Ureter (tissue), 1 donor: ENCODE data around the gene TIPIN. TPM values are rescaled to one million over a fixed set of nuclear protein-coding genes. Genes with fewer than 3 reads are reported as not detected.
A peak's percentile ranks its signal among the peaks of the same experiment; 100 is the strongest.
"Not testable (repeated sequence)": the region's sequence is repeated elsewhere in the genome, so short reads cannot be mapped to it uniquely, and the experiment has no call there.

Experiments used
- DNase-seq: peaks from one replicate; pipeline ENCODE4 v3.0.0-alpha.2; 2020; ENCODE audit warnings: low spot score
- total RNA-seq: library from RNA; stranded (reverse); gene quantifications from one replicate; pipeline ENCODE4 v1.2.4, GENCODE V29; 2023
- donor health status: DM: yes; HTN: yes; CAD: no.

The TIPIN gene
- total RNA-seq, 1 donor from 2014 or later = 10.6 TPM

- DNase-seq = peak; percentile 99
These were observed 30.0 kb upstream of the TIPIN start, which contains the start of gene MAP2K1 for GRCh38 chr15:66386204-66387123. Gene MAP2K1 (plus strand): TSS chr15:66386912. CDS start chr15:66387348, 436 bp downstream.

DNA sequence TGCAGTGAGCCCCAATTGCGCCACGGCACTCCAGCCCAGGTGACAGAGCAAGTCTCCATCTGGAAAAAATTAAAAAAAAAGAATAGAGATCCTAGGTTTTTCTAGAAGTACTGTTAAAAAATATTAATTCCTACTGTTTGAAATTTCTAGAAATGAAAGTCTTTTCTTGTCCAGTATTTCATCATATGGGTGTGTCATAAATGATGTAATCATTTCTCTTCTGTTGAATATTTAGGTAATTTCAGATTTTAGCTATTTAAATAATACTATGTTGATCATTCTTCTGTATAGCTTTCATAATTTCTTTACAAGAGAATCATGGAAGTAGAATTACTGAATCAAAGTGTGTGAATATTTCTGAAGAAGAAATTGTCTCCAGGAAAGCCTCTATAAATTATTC lies 24.9 kb upstream of the TIPIN start:
- DNase-seq = not testable (repeated sequence)

- DNase-seq = no peak
These were observed 22.4 kb upstream of the TIPIN start for GRCh38 chr15:66378814-66379430.

DNA sequence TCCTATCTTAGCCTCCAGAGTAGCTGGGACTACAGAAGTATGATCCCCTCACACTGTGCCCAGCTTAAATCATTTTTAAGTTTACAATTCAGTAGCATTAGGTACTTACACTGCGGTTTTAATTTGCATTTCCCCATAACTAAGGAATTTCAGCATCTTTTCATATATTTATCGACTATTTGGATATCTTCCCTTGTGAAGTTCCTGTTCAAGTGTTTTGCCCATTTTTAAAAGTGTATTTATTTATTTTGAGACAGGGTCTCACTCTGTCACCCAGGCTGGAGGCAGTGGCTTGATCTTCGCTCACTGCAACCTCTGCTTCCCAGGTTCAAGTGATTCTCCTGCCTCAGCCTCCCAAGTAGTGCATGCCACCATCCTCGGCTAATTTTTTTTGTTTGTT lies 17.7 kb upstream of the TIPIN start:
- DNase-seq = no peak

GRCh38 chr15:66369773-66370651 lies 13.5 kb upstream of the TIPIN start:
- no peak for DNase-seq

GRCh38 chr15:66364944-66365528 lies 8.6 kb upstream of the TIPIN start:
- DNase-seq = no peak

DNA sequence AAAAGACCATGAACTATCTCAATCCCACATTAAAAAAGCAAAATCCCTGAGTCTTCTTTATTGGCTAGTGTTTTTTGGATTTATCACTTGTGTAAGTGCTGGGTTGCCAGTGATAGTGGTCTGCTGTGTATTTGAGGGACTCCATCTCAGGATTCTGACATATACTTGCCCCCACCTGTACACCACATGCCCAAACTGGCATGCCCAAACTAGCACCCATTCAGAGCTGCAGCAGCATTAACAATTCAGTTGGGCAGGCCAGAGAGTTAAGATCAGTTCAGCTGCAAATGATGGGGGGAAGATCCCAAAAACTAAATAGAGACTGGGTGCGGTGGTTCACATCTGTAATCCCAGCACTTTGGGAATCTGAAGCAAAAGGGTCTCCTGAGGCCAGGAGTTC lies 6.3 kb upstream of the TIPIN start:
- no peak for DNase-seq

DNA sequence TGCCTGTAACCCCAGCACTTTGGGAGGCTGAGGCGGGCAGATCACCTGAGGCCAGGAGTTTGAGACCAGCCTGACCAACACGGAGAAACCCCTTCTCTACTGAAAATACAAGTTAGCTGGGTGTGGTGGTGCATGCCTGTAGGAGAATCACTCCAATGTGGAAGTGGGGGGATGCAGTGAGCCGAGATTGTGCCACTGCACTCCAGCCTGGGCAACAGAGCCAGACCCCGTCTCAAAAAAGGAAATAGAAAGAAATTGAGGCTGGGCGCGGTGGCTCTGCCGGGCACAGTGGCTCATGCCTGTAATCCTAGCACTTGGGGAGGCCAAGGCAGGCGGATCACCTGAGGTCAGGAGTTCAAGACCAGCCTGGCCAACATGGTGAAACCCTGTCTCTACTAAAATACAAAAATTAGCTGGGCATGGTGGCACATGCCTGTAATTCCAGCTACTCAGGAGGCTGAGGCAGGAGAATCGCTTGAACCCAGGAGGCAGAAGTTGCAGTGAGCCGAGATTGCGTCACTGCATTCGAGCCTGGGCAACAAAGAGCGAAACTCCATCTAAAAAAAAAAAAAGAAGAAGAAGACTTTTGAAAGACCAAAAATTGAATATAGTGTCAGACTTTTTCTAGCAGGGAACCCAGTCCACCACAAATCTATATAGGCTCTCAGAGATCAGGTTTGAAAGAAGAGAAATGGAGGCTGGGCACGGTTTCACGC lies 5.4 kb upstream of the TIPIN start:
- DNase-seq = not testable (repeated sequence)

DNA sequence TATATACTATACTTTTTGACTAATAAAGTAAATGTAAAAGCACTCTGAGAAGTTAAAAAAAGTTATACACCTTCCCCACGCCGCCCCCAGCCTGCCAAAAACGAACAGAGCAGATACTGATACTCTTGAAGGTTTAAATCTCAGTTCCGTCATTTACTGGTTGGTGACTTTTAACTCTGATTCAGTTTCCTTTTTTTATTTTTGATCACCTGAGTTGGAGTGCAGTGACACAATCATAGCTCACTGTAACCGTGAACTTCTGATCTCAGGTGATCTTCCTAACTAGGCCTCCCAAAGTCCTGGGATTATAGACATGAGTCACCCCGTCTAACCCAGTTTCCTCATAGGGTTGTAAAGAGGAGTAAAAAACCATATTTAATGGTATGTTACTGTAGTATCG lies 3.3 kb upstream of the TIPIN start:
- no peak for DNase-seq

GRCh38 chr15:66356077-66356358 lies 467 bp downstream of the TIPIN start:
- no peak for DNase-seq

DNA sequence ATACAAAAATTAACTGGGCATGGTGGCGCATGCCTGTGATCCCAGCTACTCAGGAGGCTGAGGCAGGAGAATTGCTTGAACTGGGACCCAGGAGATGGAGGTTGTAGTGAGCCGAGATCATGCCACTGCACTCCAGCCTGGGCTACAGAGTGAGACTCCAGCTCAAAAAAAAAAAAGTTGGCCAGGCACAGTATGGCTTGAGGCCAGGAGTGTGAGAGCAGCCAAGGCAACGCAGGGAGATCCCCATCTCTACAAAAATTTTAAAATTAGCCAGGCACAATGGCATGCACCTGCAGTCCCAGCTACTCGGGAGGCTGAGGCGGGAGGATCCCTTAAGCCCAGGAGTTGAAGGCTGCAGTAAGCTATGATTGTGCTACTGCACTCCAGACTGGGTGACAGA lies 8.0 kb downstream of the TIPIN start:
- not testable (repeated sequence) for DNase-seq

DNA sequence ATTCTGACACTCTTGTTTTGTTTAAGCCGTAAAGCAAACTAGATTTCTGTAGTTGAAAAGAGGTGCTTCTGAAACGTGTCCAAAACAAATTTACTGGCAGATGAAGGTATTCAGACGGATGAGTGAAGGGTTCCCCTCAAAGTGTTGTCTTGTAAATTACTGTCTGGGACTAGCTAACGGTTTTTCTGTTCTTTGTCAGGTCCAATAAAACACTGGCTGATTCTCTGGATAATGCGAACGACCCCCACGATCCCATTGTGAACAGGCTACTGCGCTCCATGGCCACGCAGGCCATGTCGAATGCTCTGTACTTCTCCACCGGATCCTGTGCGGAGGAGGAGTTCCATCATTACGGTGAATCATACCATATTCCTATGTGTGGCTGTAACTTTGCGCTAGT lies 27.7 kb downstream of the TIPIN start:
- DNase-seq = no peak

GRCh38 chr15:66327736-66328135 lies 28.7 kb downstream of the TIPIN start:
- no peak for DNase-seq

DNA sequence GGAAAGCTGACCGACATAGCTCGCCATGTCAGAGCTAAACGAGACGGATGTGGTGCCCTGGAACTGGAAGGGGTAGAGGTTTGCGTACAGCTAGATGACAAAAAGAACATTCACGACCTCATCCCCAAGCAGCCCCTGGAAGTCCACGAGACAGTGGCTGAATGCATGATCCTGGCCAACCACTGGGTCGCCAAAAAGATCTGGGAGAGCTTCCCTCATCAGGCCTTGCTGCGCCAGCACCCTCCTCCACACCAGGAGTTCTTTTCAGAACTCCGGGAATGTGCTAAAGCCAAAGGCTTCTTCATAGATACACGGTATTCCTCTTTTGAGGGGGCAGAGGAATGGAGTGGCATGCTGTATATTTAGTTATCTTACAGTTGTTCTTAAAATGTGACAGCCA lies 30.4 kb downstream of the TIPIN start:
- DNase-seq = no peak

DNA sequence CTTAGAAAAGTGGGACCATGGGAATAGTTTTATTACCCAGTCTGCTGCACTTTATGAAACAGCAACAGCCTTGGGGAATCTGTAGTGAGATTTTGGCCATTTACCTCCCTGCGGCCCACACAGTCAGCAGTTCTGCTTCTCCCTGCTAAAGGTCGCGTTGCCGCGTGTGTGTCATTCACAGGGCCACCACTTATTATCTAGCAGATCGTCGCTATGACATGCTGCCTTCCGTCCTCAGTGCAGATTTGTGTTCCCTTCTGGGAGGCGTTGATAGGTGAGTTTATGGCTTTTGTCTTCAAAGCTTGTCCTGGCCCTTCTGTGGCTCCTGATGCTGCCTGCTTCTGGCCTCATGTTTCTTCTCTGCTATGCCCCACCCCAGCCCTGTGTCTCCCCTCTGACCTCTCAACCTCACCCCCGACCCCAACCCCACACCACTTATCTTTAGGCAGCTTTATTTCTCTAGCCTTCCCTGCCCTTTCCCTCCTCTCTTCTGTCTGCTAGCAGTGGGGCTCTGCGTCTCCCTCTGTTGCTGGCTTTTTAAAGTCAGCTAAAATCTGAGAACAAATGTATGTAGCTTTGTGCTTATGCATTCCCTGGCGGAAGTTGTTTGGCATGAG lies 33.1 kb downstream of the TIPIN start:
- no peak for DNase-seq

- no peak for DNase-seq
These were observed 44.3 kb downstream of the TIPIN start for GRCh38 chr15:66312144-66312543.

DNA sequence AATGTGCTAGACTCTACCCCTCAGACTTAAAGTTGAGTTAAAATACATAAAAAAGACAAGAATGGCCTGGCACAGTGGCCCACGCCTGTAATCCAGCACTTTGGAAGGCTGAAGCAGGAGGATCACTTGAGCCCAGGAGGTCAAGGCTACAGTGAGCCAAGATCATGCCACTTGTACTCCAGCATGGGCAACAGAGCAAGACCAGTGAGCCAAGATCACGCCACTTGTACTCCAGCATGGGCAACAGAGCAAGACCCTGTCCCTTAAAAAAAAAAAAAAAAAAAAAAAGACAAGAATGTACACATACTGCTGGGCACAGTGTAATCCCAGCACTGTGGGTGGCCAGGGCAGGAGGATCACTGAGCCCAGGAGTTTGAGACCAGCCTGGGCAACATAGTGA lies 45.7 kb downstream of the TIPIN start:
- no peak for DNase-seq

DNA sequence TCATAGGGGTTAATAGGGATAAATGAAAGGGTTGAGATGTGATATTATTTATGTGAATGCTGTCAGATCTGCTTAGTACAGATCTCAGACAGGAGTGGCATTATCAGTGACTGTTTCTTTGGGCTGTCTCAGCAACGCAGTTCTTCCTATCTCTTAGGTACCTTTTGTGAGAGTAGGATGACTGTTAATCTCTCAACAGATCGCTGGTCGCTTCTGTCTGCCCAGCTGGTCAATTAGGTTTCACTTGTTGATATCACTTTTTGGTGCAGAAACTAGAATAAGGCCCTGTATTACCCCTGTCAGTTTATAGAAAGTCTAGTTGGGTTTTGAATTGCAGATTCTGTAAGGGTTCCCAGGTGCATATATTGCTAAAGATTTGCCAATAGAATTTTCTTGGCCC lies 46.7 kb downstream of the TIPIN start:
- DNase-seq = no peak

GRCh38 chr15:66308531-66308930 lies 48.0 kb downstream of the TIPIN start:
- no peak for DNase-seq

DNA sequence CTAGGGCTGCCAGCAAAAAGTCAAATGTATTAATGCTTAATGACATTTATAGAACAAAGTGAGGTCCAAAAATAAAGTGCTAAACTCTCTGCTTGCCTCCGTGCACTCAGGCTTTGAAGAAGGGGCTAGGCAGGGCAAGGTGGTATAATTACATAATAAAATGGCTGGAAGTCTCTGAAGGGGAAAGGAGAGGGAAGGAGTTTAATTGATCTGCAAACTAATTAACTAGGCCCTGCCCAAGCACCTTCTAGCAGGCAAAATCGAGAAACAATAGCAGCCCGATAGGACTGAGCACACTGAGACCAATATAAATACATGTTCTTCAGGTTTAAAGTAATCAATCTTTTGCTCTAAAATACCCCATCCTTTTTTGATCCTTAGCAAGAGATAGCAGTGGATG lies 50.1 kb downstream of the TIPIN start:
- DNase-seq = no peak

DNA sequence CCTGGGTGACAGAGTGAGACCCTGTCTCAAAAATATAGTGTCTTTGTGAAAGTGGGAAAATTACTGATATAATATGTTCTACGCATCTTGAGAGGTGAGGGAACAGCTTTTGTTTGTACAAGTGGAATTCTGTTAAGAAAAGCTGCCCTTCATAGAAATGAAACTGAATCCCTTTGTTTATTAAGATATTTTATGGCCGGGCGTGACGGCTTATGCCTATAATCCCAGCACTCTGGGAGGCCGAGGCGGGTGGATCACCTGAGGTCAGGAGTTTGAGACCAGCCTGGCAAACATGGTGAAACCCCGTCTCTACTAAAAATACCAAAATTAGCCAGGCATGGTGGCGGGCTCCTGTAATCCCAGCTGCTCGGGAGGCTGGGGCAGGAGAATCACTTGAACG lies 52.1 kb downstream of the TIPIN start:
- DNase-seq = not testable (repeated sequence)
